Activated CD4-positive, alpha-beta T cell treated with anti-CD3 and anti-CD28 coated beads, Interleukin-2, amount 50 U/mL, for 24 hours (primary cell): ENCODE measurements around the gene SLC25A29.

Experiments
- DNase-seq, 2 donors: peaks; one replicate each; pipeline ENCODE4 v3.0.0-alpha.2; 2020; ENCODE audit warnings: low read depth in 1 of 2, low spot score in 1 of 2

Gene SLC25A29

DNA sequence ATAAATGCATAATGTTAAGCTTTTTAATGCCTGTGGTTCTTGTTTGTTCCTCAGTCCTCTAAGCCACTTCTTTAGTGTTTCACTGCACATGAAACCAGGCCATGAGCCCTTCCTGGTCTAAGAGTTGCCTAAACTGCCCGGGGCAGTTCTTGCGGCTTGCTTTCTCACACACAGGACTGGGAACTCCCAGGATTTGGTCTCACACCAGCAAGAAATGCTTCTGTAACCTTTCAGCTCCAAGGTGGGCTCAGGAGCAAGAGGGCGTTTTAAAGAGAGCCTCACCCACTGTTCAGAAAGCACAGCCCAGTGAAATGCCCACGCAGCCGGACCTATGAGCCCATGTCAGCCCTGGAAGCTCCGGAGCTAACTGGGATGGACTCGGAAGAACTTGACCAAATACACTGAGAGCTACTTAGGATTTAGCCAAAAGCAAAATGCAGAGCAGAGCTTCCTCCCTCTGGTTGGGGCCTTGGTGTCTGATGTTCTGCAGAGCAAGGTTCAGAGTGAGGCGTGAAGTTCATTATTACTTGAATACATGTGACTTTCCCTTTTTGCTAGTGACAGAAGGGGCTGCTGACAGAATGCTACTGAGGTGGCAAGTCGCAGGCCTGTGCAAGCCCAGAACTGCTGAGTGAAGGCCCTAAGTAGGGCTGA lies 23.4 kb downstream of the SLC25A29 start:
- DNase-seq: no peak

DNA sequence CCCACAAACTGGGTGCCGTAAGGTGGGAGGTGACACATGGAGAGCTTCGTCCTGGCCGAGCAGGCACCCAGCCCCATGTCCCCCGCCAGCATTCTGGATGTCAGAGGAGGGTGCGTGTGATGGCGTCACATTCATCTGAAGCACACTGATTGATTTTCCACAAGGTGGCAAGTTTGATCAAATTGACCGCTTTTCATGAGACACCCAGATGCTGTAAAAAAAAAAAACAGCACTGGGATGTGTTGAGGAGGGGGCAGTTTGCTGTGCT lies 24.2 kb downstream of the SLC25A29 start:
- DNase-seq: no peak

DNA sequence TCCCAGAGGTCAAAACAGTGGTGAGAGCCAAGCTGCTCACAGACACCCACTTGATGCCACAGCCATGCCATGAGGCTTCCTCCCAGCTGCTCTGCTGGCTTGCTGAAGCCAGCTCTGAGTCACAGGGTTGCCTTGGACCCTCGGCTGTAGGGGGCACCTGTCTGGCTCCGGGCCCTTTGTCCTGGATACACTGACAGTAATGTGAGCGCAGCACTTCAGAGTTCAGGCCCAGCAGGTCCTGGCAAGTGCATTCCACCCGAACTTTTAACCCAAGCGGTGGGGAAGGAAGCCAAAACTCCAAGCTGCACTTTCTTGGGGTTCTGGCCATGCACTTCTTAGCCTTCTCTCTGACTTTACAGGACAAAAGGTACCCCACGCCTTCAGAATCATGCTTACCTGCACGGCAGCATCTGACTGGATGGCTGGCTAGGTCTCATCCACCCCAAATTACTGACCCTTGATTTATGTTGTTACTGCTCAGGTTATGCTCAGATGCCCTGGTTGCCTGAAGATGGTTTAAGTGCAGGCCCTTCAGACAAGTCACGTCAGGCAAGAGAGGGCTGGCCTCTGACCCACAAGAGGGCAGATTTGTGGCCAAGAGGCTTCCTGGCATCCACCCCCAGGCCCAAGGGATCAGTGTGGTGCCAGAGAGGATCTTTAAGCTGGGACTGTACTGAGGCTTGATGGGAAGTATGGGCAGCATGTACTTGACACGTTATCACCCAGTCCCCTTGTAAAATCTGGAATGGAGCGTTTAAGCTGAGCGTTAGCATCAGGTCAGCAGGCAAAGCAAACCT lies 24.8 kb downstream of the SLC25A29 start:
- DNase-seq: no peak

DNA sequence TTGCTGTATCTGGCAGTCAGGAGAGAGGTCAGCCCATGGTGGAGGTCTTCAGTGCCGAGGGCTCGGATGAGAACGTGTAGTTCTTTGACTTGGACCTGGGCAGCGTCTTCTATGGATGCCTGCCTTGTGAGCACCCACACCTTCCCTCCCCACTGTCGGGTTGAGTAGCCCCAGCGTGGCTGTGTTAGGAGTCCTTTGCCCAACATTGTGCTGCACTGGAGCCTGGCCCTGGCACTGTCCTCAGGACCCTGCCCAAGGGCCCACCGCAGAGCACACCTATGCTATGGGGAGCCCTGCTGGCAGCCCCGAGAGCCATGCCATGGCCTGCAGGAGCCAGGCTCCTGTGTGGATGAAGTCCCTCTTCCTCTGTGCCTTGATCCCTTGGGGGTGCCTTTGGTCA lies 26.7 kb downstream of the SLC25A29 start:
- no peak for DNase-seq

DNA sequence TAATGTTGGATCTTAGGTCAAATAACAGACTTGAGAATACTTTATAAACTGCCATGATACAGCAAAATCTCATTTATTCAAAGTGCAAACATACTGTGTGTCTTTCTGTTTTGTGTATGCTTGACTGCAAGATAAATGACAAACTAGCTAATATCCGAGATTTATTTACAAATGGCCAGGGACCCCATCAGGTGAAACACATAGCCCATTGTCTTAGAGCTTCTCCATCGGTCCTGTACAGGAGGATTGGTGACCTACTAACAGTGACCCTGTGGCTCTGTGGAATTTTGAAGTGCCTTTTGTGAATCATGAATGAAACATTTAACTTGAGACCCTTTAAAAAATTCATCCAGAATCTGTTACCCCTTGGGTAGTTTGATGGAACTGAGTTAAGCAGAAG lies 27.1 kb downstream of the SLC25A29 start:
- DNase-seq: no peak

DNA sequence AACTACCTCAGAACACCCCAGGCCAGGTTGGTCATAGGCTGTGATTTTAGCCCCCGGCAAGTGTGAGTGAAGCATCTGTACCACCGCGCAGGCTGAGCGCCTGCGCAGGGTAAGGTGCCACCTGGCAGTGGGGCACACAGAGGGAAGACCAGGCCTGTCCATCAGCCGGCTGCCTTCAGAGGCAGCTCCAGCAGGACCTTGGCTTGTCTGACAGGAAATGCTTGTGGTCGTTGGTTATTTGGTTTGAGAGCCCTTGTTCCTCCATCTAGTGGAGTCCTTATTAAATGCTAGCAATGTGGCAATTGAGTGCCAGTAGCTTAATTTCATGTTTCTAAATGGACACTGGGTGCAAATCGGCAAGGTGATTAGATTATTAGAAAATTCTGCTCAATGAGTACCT lies 27.5 kb downstream of the SLC25A29 start:
- DNase-seq: no peak

DNA sequence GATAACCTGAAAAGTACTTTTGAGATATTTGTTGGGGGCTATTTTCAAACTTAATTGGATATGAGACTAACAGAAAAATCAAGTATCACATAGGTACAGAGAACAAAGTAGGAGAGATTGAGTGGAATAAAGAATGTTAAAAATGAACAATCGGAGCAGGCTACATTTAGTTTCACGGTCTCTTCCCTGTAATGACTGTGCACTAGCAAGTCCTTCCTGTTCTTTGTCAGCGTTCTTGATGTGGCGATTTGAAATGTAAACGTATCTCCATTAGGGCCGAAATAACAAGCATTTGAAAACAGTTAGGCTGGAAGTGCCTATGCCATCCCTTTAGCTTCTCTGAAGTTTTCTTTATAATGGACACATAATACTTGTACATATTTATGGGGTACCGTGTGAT lies 31.0 kb downstream of the SLC25A29 start:
- DNase-seq: no peak

DNA sequence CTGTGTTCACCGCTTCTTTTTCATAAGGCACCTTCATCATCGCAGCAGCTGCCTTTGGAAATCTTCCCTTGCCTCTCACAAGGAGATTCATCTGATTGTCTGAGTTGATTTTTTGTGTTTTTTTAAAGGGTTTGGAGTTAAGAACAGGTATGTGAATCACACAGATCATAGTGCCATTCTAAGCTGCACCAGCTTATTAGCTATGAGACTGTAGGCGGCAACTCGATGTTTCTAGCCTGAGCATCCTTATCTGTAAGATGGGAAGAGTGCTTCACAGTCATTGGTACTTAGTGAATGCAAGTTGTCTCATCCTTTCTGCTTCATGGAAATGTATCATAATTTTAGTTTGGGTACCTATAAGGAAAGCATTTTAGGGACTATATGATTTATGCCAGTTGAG lies 32.0 kb downstream of the SLC25A29 start:
- no peak for DNase-seq

DNA sequence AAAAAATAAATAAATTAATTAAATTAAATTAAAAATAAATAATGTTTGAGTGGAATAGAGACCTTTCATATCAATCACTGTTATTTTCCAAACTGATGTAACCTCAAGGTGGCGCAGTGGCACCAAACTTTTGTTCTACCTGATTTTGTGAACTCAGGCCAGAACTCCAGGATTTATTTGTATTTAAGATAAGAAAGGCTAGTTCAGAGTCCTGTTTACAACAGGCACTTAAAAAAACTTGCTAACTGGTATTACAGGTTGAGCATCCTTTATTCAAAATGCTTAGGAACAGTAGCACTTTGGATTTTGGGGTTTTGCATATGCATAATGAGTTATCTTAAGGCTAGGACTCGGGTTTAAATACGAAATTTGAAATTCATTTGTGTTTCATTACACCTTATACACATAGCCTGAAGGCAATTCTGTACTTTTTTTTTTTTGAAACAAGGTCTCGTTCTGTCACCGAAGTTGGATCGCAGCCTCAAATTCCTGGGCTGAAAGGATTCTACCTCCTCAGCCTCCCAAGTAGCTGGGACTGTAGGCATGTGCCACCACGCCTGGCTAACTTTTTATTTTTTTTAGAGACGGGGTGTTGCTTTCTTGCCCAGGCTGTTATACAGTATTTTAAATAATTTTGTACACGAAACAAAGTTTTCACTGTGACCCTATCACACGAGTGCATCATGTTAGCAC lies 34.9 kb downstream of the SLC25A29 start:
- no peak for DNase-seq

DNA sequence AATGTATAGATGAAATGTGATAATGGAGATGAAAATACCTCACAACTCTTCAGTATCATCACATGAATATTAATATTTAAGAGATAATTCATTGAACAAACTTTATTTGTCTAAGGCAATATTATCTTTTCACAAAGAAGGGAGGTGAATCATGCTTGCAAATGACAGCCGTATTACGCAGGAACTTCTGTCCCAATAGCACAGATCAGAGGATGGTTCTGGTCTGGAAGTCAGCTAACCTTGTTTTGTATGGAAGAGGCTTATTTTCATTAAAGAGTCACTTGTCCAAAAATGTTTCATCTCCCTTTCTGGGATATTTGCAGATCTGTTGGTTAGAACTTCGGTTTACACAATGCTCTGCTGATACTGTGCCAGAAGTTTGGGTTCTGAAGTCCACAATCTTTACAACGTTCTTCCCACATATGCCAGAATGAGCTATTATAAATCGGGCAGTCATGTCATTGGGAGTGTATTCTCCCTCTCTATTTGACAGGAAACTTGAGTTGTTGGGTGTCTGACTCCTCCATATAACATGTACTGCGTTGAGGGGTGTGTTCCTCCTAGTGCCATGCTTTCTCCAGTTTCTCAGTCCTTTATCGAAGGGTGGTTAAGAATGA lies 37.5 kb downstream of the SLC25A29 start:
- no peak for DNase-seq

DNA sequence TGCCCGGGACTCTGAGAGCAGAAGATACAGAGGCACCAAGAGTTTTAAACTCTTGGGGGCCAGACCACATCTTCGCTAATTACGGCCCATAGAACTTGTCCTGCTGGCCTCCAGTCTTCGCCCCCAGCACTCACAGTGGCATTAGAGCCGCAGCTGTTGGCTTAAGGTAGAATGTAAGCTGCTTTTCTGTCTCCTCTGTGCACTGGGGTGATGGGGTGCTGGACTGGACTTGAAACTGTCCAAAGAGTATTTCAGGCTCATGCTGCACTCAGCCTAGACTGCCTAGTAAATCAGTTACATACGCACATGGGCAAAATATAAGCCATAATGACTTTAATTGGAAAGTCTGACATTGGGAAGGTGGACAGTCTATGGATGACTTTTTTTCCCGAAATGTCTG lies 38.3 kb downstream of the SLC25A29 start:
- no peak for DNase-seq

DNA sequence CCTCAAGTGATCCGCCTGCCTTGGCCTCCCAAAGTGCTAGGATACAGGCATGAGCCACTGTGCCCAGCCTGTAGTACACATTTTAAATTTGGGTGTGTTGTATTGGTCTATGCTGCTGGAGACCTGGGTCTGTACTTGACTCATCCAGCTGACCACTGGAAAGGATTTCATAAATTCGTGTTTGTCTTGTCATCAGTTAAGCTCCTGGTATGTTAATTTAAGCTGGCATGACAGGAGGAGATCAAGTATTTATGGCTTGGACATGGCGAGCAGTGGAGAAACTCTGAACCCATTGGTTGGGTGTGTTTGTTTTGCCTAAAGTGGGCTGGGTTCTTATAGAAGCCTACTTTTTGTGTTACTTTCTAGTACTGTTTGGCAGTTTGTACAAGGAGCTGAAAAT lies 43.1 kb downstream of the SLC25A29 start:
- no peak for DNase-seq

DNA sequence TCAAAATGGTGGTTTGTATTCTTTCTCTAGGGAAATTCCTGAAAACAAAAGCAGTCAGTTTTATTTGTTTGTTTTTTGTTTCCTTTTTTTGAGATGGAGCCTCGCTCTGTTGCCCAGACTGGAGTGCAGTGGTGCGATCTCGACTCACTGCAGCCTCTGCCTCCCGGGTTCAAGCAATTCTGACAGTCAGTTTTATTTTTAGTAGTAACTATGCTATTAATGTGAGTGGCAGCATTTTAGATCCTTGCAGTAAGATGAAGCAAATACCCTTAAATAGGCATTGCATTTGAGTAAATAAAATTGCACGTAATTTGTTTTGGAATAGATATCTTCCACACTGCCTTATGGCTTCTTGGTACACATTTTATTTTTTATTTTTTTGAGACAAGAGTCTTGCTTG lies 43.7 kb downstream of the SLC25A29 start:
- no peak for DNase-seq

DNA sequence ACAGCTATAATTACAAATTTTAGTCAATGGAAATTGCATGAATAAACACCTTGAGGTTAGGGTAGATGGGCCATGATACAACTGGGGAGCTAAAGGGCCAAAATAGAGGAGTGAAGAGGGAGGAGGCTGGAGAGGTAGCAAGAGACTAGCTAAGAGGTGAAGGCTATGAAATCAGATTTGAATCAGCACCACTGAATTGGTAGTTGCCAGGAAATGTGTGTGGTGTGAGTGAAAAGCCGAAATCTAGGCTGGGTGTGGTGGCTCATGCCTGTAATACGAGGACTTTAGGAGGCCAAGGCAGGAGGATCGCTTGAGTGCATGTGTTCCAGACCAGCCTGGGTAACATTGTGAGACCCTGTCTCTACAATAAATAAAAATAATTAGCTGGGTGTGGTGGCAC lies 44.6 kb downstream of the SLC25A29 start:
- no peak for DNase-seq

DNA sequence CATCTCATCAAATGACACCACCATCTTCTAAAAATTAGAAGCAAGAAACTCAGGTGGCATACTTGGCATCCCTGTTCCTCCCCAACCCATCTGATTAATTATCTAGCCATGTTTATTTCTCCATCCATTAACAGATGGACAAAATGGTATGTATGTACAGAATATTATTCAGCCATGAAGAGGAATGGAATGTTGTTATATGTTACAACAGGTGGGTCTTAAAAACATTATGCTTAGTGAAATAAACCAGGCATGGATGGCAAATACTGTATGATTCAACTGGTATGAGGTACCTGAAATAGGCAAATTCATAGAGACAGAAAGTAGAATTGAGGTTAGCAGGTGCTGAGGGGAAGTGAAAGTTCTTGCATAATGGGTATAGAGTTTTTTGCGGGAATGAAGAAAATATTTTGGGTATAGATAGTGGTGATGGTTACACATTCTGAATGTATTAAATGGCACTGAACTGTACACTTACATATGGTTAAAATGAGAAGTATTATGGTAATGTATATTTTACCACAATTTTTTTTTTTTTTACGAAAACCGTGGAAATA lies 49.8 kb downstream of the SLC25A29 start:
- DNase-seq: no peak

DNA sequence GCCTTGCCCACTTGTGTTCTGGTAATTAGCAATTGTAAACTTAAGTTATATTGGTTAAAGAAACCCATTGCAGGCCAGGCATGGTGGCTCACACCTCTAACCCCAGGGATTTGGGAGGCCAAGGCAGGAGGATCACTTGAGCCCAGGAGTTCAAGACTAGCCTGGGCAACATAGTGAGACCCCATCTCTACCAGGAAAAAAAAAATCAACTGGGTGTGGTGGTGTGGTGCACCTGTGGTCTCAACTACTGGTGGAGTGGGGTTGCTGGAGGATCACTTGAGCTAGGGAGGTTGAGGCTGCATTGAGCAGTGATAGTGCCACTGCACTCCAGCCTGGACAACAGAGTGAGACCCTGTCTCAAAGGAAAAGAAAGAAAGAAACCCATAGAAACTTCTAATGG lies 53.6 kb downstream of the SLC25A29 start:
- DNase-seq: no peak

DNA sequence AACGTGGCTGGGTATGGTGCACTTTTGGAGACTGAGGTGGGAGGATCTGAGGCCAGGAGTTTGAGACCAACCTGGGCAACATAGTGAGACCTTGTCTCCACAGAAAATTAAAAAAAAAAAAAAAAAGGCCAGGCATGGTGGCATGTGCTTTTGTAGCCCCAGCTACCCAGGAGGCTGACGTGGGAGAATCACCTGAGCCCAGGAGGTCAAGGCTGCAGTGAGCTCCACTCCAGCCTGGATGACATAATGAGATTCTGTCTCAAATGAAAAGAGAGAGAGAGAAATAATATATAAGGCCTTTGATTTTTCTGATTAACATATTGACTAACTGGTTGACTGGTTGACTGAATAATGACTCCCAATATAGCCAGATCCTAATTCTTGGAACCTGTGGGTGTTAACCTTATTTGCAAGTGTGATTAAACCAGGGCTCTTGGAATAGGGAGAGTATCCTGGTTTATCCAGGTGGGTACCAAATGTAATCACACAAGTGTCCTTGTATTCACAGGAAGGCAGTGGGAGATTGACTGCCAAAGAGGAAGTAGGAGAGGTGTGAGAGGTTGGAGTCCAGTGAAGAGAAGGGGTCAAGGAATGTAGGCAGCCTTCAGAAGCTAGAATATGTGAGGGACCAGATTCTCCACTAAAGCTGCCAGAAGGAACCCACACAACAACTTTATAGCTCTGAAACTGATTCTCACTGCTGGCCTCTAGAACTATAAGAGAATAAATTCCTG lies 55.3 kb downstream of the SLC25A29 start:
- DNase-seq: no peak

DNA sequence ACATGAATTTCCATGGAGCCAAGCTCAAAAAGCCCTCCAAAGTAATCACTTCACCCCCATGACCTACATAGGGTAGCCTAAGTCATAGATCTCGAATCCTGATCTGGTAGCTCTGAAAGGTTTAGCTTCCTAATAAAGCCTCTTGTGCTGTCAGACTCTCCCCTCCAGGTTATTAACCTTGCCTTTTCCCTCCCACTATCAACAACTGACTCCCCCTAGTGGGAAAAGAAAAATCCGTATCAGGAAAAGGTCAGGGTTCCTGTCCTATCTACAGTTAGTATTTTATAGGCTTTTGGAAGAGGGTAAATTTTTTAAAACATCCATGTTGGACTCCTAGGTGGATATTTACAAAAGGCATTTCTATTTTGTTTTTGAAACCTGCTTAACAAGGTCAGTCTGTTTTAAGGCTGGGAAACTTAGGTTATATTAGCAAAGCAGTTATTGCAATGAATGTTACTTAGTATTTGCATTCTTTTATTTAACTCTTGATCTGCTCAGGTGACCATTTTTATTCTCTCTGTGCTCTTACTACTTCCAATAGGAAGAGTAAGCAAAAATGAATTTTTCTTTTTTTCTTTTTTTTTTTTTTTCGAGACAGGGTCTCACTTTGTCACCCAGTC lies 59.3 kb downstream of the SLC25A29 start:
- DNase-seq: no peak

DNA sequence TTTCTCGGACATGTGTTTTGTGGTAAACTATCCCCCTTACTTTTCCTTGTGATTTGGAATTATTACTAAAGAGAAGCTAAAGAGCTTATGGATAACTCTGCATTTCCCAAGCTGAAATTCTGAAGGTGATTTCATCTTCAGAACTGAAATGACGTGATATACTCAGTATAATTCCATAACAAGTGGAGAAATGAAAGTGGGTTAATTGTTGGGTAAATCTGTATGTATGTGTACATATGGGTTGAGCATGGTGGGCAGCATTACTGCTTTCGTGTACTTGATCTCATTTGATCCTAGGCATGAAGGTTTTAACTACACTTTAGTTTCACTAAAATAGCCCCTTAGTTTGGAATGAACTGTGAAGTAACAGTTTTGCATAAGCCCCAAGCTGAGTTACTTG lies 63.2 kb downstream of the SLC25A29 start:
- DNase-seq: no peak

DNA sequence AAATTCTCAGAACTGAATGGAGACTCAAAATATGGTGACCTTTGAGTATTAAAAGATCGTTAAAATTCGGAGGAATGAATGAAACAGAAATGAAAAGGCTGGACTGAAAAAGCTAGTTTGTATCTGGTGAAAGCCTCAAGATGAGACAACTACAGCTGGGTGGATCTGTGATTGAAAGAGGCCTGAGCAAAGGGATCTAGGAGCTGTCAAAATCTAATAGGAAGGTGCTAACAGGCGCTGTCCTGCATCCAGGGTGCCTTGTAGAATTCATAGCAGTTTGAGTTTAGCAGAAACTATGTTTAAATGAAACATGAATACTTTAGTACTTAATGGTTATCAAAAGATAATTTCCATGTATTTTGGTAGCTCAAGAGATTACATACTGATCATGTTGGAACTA lies 65.0 kb downstream of the SLC25A29 start:
- no peak for DNase-seq
